LHCN-M2 (cell line): ENCODE measurements around the gene CKAP2L. TPM values are rescaled to one million over a fixed set of nuclear protein-coding genes. Genes with fewer than 3 reads are reported as not detected.

Experiments
- DNase-seq: peaks from one replicate; pipeline ENCODE4 v3.0.0-alpha.2; 2012; ENCODE audit warnings: low read depth
- total RNA-seq: library from RNA; depleted of rRNA; stranded (reverse); fragments of >200 nt; gene quantifications from 2 replicates; pipeline ENCODE4 v1.2.3, GENCODE V29; 2014

The CKAP2L gene
- total RNA-seq, 1 experiment from 2014 or later = 33.2 TPM

DNA sequence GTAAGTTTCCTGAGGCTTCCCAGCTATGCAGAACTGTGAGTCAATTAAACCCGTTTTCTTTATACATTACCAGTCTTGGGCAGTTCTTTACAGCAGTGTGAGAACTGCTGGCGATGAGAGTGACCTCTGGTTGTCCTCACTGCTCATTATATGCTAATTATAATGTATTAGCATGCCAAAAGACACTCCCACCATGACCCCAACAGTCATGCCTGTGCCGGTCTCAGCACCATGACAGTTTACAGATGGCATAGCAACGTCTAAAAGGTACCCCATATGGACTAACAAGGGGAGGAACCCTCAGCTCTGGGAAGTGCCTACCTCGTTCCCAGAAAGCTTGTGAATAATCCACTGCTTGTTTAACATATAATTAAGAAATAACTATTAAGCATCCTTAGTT is 28.0 kb upstream of the CKAP2L start:
- no peak for DNase-seq

DNA sequence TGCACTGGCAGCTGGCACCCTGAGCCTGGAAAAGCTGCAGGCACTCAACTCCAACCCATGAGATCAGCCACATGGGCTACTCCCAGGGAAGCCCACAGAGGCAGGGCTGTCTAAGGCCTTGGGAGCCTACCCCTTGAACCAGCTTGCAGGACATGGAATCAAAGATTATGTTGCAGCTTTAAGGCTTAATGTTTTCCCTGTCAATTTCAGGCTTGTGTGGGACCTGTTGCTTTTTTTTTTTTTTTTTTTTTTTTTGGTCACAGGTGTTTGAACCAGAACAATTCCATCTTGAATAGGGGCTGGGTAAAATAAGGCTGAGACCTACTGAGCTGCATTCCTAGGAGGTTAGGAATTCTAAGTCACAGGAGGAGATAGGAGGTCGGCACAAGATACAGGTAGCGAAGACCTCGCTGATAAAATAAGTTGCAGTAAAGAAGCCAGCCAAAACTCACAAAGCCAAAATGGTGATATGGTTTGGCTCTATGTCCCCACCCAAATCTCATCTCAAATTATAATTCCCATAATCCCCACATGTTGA is 27.4 kb upstream of the CKAP2L start:
- DNase-seq = no peak

DNA sequence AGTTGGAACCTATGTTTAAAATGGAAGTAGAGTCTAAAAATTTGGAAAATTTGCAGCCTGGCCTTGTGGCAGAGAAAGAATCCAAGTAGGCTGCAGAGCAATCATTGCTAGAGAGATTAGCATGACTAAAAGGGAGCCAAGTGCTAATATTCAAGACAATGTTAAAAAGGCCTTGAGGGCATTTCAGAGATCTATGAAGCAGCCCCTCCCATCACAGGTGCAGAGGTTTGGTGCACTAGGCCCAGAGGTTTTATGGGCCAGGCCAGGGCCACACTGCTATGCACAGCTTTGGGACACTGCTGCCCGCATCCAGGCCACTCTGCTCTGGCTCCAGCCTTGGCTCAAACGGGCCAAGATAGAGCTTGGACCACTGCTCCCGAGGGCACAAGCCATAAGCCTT is 26.6 kb upstream of the CKAP2L start:
- DNase-seq = no peak

DNA sequence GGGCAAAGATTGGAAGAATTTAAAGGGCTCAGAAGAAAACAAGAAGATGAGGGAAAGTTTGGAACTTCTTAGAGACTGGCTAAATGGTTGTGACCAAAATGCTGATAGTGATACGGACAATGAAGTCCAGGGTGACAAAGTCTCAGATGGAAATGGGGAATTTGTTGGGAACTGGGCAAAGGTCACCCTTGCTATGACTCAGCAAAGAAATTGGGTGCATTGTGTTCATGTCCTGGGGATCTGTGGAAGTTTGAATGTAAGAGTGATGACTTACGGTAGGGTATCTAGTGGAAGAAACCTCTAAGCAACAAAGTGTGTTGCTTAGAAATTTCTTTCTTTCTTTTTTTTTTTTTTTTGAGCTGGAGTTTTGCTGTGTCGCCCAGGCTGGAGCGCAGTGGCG is 25.9 kb upstream of the CKAP2L start:
- DNase-seq = no peak

DNA sequence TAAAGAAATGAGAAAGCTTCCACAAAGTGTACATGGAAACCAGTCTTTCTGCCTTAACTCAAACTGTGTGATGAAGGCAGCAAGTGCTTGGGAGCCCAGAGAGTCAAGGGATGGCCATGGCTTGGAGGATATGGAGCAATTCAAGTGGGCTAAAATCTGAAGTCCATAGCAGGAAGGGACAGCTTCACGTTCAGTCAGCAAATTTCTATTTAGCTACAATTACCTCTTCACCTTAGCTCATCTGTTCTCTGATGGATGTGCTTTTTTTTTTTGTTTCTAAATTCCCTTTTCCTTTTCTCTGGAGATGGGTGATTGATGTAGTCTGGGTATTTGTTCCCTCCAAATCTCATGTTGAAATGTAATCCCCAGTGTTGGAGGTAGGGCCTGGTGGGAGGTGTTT is 24.8 kb upstream of the CKAP2L start:
- DNase-seq = no peak

DNA sequence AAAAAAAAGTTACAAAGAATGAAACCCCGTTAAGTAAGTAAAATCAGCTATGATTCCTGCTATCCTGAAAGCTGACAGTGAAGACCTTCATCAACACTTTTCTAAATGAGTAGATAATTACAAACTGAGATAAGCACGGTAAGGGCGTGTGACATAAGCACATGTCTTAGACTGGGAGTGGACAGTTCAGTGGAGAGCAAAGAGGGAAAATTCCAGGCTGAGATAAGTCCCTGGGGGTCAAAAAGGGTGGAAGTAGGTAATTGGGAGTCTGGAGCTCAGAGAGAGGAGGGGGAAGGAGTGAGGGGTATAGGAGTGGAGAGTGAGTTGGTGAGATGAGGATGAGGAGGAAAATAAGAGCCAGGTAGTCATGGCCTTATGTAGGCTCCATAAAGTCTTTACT is 24.2 kb upstream of the CKAP2L start:
- DNase-seq = no peak

DNA sequence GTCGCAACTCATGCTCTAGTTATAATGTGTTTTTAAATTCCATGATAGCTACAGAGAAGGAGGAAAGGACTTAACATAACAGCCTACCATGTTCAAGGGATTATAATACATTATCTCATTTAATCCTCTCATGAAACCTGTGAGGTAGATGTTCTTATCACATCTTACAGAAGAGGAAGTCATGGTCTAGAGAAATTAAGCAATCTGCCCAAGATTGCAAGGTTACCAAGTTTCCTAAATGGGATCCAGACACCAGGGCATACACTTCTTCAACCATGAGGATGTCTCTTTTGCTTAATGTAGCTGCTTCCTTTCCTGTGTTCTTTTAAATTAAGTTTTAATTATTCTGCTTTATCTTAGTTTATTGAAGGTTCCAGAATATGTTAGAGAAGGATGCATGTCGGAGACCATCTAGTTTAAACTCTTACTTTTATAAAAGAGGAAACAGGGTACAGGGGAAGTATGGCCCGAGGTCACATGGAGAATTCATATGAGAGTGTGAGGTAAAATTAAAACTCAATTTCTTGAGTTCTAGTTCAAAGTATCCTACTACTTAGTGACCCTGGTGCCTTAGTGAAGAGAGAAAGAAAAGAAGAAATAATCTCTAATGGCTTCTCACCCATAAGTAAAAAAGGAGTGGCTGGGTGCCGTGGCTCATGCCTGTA is 23.5 kb upstream of the CKAP2L start:
- no peak for DNase-seq

DNA sequence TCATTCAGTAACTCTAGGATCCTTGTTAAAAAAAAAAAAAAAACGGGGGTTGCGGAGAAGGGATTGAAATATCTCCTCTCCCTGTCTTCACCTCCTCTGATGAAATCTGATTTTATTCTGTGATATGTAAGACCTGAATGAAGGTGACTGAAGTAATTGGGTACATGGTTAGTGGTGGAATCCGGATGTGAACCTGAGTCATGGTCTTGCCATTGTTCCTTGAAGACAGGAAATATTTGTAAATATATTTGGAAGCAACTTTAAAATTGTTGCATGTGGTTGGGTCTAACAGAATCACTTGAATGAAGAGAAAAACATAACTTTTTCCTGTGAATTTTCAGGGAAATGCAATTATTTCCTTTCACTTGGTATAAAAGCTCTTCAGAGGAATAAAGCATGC is 22.9 kb upstream of the CKAP2L start:
- DNase-seq = no peak

DNA sequence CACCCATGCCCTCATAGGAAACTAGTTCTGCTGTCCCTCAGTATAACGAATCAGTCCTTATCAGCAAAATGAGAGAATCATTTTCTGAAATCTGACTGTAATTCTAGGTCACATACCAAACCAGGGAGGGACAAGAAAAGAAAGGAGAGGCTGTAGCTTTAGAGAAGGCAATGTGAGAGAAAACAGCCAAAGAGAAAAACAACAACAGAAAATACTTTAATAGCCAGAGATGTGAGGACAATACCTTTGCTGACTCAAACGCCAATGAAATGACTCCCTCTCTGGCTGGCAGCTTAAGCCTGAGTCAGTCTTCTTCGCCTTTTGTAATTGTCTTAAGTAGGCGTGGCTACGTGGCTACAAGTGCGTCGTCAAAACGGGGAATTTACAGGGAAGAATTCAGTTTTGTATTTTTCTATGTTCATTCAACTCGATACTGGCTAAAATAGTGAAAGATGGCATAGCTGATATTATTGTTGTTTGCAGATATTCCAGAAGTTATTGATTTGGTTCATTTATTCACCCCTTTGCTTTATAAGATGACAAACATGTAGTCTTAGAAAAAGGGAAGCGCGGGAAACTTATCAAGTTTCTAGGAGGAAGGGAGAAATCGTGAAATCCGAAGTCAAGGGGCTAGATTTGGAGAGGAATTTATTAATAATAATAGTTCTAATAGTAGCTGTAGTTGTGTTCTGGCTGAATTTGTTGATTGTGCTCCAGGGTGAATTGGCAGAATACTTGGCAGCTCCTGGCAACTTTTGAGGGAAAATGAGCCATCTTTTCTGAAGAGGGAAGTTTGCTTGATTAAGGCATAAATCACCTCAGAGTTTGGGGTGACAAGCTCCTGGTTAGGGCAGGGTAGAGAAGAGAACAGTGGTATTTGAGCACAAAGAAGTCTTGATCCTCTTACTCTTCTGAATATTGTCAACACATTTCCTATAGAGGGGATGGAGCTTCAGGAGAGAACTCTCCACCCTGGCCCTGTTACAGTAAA is 20.1 kb upstream of the CKAP2L start, which contains the start of gene IL1A:
IL1A (minus strand) TSS at position 295 of the 991 bp plus-strand sequence. CDS start 723 bp downstream, outside the sequence.
- peak; percentile 54 for DNase-seq

DNA sequence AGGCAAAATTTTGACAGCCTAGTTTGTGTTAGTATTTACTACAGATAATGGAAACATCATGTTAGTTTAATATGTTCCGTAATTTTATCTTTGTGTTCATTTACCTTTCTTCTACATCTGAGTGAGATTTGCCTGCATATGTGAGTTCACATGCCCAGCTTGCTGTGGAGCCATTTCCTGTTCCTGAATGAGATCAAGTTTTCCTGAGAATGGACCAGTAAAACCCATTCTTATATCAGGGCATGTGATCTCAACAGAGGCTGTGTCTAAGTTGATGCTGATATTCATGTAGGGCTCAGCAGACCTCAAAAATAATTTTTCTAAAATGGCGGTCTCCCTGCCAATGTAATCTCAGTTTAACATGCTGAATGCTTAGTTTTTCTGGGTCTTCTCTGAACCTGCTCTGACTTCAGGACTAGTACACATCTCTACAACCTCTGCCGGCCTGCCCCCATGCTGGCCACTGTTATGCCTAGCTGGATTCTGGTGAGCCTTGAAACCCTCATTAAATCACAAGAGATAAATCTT is 18.8 kb upstream of the CKAP2L start:
- no peak for DNase-seq

DNA sequence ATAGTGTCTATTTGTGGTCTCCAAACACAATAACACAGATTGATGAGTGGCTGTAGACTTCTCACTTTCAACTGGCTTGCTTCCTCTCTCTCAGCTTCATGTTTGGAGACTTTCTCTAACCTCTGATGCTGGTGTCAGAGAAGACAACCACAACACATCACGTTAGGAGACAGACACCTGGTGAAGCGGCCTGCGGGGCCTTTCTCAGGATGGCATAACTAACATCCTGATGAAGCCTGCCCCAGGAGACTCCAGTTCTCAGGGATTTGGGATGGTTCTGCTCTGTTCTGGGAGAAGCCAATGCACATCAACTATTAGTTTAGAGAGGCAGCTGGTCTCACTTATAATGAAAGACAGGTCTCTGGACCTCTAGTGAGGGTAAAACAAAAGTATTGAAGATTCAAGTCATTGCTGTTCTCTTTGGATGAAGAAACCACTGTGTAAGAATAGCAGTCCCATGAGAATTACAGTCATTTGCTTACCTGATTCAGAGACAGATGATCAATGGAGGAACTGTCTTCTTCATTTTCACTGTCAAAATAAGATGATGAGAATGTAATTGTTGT is 17.9 kb upstream of the CKAP2L start:
- DNase-seq = no peak

DNA sequence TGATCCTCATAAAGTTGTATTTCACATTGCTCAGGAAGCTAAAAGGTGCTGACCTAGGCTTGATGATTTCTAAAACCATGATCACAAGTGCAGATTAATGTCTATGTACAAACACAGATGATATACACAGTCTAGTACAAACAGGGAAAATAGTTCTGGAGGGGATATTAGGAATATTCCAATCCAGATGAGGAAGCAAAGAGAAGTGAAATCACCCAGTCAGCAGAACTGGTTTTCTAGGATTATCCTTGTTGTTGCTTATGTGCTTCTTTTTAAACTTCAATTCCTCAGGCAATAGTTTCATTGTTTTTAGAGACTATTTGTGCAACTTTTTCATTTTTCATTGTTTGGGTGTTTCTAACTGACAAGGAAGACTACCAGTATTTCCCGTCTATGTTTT is 15.2 kb upstream of the CKAP2L start:
- DNase-seq = no peak

DNA sequence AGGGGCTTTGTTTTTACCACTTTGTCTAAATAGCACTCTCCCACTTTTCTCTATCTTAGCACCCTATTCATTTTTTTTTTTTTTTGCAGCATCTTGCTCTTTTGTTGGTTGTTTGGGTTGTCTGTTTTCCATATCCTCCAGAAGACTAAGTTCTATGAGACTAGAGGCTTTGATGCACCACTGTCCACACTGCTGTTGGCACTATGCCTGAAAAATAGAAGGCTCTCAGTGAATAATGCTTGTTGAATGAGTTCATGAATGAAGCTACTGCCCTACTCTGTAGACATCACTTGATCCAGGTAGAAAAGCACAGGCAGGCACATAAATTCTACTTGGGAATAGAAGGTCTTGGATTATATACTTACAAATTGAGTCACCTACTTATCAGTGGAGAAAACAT is 12.6 kb upstream of the CKAP2L start:
- DNase-seq = peak; percentile 27

DNA sequence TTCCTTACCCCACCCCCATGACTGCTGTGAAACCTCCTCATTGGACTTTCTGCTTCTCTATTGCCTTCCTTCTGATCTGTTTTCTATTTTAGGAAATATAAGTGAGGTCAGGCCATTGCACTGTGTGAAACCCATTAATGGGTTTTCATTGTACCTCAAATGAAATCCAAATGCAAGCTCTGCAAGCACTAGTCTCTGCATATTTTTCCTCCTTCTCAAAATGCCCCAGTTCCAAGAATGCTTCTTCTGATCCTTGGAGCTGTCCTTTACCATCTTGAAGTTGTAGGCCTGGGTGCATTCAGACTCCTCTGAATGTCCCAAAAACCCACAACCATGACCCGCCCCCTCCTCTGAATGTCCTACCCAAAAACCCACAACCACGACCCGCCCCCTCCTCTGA is 11.7 kb upstream of the CKAP2L start:
- no peak for DNase-seq

DNA sequence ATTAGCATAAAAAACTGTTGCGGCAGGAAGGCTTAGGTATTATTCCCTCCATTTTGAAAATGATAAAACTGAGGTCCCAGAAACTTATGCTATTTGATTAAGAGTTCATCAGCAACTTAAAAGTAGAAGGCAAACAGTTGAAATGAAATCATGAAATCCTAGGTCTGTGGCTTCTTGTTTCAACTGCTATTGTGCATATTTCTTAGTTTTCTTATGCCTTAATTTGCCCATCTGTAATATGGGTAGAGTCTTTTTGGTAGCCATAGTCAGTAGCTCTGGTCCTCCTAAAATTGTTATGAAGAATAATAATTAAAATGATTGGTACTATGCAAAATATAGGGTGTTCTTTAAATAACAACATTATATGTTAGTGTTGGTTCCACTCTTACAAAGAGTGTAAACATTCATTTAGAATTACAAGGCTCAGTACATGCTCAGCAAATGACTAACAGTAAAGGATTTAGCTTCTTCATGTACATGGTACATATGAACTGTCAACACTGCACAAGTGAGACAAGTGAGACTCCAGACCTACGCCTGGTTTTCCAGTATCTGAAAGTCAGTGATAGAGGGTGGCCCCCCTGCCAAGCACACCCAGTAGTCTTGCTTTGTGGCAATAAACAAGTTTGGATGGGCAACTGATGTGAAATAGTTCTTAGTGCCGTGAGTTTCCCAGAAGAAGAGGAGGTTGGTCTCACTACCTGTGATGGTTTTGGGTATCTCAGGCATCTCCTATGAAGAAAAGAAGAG is 10.3 kb upstream of the CKAP2L start:
- DNase-seq = no peak

DNA sequence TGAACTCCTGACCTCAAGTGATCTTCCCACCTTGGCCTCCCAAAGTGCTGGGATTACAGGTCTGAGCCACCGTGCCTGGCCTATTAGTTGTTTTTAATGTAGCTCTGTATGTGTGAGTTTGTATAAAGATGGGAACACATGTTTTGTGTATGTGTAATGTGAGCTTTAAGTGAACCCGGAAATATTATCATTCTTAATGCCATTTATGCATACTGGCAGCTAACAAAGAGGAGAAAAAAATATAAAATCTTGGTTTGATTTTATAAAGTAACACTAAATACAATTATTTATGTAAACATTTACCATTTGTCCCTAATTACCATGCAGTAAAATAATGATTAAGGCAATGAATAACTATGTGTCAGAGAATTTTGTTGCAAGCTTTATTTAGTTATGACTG is 9.1 kb upstream of the CKAP2L start:
- DNase-seq = no peak

DNA sequence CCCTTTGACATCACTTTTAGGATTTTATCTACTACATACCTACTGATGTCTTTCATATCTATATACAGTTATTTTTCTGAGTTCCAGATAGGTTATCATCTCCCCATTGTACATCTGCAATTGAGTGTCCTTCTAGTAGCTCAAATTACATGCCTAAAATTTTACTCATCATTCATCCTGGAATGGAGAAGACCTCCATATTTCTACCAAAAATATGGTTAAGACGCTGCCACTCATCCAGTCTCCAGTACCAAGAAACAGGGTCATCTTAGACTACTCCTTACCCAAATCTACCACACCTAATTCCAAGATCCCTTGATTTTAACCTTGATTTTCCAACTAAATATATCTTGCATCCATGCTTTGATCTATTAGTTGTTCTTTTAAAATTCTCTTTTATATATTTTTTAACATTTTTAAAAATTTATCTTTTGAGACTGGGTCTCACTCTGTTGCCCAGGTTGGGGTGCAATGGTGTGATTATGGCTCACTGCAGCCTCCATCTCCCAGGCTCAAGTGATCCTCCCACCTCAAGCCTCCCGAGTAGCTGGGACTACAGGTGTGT is 8.6 kb upstream of the CKAP2L start:
- no peak for DNase-seq

DNA sequence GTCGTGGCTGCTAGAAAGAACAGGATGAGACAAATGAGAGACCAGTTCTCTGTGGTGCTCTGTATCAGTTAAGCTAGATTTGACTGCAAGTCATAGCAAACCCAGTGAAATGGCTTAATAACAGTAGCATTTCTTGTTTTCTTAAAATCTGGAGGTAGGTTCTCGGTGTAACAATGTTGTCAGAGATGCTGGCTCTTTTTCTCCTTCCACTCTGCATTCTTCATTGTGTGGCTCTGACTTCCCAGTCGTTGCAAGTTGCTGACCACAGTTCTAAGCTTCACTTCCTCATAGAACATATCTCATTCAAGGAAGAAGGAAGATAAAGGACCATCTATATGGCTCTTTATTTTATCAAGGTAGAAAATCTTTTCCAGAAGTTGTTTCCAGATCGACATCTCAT is 7.9 kb upstream of the CKAP2L start:
- DNase-seq = no peak

DNA sequence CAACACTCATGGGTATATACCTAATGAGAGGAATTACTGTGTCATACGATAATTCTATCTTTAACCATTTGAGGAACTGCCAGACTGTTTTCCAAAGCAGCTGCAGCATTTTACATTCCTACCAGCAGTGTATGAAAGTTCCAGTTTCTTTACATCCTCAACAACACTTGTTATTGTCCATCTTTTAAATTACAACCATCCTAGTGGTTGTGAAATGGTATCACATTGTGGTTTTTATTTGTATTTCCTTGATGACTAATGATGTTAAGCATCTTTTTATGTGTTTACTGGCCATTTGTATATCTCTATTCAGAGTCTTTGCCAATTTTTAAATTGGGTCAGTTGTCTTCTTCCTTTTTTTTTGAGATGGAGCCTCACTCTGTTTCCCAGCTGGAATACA is 4.0 kb upstream of the CKAP2L start:
- DNase-seq = peak; percentile 90

DNA sequence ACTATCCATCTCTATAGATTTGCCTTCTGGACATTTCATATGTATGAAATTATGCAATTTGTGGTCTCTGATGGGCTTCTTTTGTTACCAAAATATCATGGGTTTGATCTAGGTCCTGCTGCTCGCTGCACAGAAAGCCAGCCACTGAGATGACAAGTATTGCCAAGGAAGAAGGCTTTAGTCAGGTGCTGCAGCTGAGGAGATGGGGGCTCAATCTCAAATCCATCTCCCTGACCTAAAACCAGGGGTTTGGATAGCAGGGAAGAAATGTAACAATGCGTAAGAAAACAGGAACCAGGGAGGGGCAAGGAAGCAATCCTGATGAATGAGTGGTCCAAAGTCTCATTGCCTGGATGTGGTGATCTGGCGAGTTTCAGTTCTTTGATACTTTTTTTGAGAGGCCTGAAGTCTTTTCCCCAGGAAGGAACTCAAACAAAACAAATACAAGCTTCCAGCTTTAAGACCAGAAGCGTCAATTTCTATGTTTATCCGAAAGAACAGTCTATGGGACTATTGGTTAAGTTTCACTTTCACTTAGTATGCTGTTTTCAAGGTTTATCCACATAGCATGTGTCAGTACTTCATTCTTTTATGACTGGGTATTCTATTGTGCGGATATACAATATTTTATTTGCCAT is 3.4 kb upstream of the CKAP2L start:
- DNase-seq = peak; percentile 11
